GM12865 (cell line): ENCODE results near the gene GCNT2.

Experiments used
- DNase-seq: peaks from one replicate; pipeline ENCODE4 v3.0.0; 2010; ENCODE audit warnings: low read depth
- H3K4me3 ChIP-seq: 2 replicates; pipeline ENCODE4 v1.5.1; 2011; ENCODE audit warnings: mild to moderate bottlenecking, low read depth, low read length, control low read depth
- CTCF ChIP-seq: IDR thresholded peaks from 2 replicates; pipeline ENCODE4 v1.5.1; 2011; ENCODE audit warnings: low read length, control low read depth, low read depth, inconsistent platforms; ENCODE audit not compliant: insufficient read depth; ENCODE audit errors: missing control alignments

The GCNT2 gene

GRCh38 chr6:10547809-10548208 is 26.7 kb downstream of the GCNT2 start:
- no peak overlapping the region for H3K4me3 ChIP-seq
- no peak for DNase-seq
- TF ChIP-seq CTCF = no peak

GRCh38 chr6:10550764-10551163 is 29.6 kb downstream of the GCNT2 start:
- no peak for DNase-seq
- no peak overlapping the region for H3K4me3 ChIP-seq
- no peak for TF ChIP-seq CTCF

DNA sequence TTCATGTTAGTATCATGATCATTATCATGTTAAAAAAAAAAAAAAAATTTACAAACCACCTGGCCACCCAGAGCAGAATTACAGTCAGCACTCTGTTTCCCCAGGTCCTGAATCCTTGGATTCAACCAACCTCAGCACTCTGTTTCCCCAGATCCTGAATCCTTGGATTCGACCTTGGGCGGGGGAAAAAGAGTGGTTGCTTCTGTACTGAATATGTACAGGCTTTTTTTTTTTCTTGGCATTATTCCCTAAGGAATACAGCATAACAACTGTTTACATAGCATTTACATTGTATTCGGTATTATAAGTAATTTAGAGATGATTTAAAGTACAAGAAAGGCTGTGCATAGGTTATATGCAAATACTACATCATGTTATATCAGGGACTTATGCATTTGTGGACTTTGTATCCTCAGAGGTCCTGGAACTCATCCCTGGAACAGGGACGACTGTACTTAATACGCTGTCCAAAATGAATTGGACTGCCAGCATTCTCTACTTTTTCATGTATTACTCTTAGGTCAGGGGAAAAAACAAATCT is 31.2 kb downstream of the GCNT2 start:
- TF ChIP-seq CTCF = no peak
- no peak for DNase-seq
- no peak overlapping the region for H3K4me3 ChIP-seq

GRCh38 chr6:10553871-10554270 is 32.7 kb downstream of the GCNT2 start:
- no peak for DNase-seq
- H3K4me3 ChIP-seq = no peak overlapping the region
- TF ChIP-seq CTCF = no peak

DNA sequence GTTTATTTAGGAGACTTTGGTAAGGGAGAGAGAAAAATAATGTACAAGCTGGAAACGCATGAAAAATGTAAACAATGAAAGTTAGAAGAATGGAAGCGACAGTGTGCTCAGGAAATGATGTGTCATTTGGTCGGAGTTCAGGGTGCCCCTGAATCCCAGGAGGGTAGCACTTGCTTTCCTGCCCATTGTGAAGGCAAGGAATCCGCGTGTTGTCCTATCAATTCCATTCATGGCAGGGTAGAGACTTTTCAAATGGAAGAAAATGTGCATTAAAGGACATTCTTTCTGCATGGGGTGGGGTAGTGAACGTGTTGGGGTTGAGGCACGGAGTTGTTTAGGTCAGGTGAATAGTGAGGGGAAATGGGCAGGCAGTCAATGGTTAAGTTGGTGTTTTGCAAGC is 33.7 kb downstream of the GCNT2 start:
- no peak for TF ChIP-seq CTCF

DNA sequence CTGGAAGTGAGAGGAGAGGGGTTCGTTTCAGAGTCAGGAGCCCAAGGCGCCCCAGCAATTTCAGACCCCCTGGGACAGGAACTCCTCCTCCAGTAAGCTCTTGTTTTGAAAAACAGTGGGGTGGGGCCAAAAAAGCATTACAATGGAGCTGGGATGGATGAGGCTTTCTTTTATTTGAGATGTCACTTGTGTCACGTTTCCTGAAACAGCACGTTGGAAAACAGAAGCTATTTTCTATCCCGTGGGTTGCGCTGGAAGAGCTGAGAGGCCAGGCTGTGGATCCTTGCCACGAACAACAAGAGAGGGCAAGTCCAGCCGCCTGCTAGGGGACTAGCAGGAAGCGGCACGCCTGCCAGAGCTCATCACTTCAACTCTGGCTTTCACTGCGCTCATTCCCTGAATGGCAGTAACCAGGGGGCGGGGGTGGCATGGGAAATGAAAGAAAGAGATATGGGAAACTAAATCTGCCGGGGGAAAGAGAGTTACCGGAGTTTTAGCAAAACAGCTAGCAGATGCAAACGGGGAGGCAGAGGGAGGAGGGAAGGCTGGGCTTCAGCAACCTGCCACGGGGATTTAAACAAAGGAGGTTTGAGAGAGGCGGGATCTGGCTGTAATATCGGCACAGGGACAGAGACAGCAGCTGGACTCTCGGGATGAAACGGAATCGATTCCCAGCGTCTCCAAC is 34.6 kb downstream of the GCNT2 start:
- no peak for TF ChIP-seq CTCF
- DNase-seq = no peak
- no peak overlapping the region for H3K4me3 ChIP-seq

More for the DNA sequence above, 33.7 kb downstream of the GCNT2 start:
- no peak overlapping the region for H3K4me3 ChIP-seq
- DNase-seq = no peak

DNA sequence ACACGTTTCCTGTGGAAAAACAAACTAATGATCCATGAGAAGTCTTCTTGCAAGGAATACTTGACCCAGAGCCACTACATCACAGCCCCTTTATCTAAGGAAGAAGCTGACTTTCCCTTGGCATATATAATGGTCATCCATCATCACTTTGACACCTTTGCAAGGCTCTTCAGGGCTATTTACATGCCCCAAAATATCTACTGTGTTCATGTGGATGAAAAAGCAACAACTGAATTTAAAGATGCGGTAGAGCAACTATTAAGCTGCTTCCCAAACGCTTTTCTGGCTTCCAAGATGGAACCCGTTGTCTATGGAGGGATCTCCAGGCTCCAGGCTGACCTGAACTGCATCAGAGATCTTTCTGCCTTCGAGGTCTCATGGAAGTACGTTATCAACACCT is 35.4 kb downstream of the GCNT2 start:
- TF ChIP-seq CTCF = no peak
- H3K4me3 ChIP-seq = no peak overlapping the region

More for the DNA sequence above, 35.4 kb downstream of the GCNT2 start:
- DNase-seq = no peak
